NCI-H1105 (cell line): ENCODE results near the gene PRELID1.

Experiments
- DNase-seq: peaks from one replicate; lab custom pipeline; 2025; lab: John Stamatoyannopoulos, UW

Gene PRELID1

DNA sequence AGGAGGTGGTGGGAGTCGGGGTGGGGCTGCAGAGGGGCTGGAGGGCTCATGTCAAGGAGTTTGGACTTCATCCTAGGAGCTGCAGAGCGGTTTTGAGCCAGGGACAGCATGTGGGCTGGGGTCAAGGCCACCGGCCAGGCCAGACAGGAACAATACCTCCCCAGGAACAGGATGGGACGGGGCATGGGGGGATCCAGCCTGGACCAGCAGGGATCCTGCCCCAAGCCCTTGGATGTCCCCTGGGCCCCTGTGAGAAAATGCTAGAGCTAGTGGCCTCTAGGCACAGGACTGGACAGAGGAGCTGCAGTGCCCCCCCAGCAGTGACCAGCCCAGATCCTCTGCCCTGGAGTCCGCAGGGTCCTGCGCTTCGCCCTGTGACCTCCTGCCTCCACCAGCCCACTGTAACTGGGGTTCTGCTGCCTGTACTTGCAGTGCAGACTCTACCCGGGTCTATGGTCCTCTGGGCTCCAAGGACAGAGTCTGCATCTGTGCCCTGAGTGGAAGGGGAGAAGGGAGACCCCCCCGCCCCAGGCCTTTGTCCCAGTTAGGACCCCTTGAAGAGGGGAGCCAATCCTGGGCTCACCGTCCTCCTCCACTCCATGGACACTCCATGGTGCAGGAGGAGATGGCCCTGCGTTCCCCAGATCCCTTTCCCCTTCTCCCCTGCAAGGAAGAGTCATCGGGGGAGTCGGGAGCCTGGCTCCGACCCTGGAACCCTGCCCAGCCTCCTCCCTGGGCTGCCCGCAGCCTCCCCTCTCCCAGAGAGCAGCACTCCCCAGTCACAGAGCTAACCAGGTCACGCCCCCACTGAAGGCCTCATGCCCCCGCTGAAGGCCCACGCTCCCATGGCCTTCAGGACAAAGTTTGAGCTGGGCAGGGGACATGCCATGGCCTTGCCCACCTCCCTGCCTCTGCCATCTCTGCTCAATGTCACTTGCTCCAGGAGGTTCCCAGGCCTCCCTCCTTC is 11.1 kb downstream of the PRELID1 start:
- no peak for DNase-seq

DNA sequence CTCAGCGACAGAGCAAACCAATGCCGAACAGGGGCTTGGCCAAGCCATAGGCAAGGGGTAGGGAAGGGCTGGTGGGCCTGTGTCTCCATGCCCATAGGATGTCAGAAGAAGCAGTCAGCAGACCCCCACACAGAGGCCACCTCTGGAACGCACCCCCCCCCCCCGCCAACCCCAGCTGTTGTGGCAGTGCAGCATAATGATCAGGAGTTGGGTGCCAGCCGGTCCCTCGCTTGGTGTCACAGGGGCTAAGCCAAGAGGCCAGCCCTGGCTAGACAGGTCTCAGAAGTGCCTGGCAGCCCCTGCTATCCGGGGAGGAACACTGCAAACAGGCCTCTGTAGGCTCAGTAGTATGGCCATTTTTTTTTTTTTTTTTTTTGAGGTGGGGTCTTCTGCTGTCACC is 11.8 kb downstream of the PRELID1 start:
- DNase-seq = no peak

DNA sequence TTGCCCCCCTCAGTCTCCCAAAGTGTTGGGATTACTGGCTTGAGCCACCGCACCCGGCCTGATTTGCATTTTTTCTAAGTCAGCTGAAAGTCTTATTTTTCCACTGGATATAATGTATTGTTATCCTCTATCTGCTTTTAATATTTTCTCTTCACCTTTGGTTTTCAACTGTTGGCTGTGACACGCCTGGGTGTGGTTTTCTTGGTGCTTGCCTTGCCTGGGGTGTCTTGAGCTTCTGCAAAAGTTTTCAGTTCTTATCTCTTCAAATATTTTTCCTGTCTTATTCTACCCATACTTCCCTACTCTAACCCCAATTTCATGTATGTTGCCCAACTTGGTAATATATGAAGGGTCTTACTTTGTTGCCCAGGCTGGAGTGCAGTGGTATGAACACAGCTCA is 12.4 kb downstream of the PRELID1 start:
- no peak for DNase-seq

DNA sequence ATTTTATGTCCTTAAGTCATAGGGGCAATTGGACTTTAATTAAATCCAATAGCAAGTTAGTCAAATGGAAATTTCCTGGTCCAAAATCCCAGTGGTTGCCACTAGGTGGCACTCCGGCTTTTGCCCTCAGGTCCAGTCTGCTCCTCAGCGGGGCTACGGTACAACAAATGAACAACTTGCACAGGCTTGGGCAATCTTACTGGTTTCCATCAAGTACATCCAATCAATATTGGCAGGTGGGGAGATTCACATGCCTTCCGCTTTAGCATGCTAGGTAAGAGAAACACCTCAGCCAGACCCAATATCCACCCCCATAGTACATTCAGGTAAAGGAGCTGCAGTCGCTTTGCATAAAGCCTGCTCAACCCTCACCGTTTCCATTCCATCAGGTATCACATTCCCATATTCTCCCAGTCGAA is 14.4 kb downstream of the PRELID1 start:
- no peak for DNase-seq

DNA sequence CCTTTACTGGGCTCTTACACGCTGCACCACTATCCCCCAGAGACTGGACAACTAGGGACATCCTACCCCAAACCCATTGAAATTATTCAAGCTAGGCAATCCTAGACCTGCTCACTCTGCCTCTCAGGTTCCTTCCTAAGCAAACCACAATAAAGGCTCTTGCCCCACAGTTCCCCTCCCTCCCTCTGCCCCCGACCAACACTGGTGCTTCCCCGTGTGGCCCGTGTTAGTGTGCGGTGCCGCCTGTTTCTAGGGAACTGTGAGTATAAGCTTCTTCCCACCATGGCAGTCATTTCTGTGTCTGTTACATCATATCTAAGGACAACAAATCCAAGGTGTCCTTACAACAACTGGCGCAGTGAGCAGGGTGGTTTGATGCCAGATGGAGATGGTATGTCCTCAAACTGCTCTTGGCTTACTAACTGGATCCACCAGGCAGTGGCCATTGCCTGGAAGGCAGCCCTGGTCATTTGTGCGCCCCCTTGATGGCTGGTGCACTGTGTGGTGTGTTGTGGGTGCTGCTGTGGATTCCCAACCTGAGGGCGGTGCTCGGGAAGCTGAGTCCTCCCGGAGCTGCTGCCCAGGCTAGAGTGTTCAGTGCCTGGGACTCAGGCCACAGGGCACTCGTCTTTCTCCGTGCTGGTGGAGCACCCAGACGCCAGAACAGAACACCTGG is 16.5 kb downstream of the PRELID1 start:
- no peak for DNase-seq

DNA sequence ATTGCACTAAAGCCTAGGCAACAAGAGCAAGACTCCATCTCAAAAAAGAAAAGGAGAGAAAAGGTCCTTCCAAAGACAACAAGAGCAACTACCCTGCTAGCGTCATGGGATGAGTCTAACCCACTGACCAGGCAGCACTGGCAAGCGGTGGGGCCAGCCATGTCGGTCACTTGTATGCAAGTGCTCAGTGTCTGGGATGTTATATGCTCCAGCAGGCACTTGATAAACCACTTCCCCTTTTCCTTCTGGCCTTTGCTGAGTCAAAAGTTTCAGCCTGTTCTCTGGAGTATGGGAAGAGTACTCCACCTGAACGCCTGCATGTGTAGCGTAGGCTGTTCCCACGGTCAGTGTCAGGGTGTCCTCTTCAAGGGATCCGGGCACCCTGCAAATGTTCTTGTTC is 17.3 kb downstream of the PRELID1 start:
- no peak for DNase-seq

DNA sequence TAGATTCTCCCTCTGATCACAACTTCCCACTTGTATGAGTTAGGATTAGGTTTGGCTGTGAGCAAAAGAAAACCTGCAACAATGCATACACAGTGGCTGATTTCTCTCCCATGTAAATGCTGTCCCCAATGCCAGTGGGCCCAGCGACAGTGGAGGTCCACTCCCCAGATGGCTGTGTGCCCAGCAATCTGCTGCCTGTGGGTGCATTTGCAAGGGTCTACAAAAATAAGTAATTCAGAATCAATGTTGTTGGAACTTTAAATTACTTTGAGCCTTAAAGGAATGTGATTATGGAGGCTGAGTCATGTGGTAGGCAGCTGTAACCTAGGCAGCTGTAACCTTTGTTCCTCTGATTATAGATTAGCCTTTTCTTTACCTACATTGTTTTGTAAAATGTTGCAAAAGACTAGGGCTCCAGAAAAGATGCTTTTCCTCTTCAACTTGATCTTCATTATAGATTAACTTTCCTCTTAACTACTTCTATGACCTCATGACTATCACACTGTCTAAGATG is 22.3 kb downstream of the PRELID1 start:
- no peak for DNase-seq

DNA sequence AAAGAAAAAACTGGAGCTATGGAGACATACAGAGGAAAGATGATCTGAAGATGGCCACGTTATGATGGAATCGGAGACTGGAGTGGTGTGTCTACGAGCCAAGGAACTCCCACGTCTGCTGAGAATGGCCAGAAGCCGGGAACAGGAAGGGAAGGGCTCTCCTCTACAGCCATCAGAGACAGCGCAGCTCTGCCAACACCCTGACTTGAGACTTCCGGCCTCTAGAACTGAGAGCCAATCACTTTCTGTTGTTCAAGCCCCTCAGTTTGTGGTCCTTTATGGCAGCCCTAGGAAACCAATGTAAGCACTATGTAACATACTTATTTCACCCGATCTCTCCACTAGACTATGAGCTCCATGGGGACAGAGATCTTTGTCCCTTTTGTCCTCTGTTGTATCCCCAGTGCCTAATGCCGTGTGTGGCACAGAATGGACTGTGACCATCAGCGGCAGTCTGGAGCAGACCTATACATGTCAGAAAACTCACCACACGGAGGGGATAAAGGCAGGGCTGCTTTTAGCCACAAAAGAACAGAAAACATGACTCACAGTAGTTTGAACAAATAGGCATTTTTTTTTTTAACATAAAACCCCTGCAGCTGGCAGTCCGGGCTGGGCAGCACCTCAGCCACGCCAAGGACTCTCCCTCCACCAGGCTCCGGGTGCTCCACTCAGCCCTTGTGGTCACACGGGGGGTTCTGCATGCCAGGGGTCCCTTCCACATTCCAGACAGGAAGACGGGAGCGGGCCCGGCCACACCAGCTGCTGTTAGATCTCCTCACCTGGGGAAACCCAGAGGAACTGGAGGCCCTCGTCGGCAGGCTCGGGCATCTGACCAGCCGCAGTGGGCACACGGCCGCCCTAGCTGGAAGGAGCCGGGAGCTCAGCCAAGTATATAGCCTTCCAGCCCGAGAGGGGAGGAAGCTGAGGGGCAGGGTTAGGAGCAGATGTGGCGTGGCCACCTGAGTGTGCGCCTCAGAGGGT is 24.2 kb downstream of the PRELID1 start:
- no peak for DNase-seq

DNA sequence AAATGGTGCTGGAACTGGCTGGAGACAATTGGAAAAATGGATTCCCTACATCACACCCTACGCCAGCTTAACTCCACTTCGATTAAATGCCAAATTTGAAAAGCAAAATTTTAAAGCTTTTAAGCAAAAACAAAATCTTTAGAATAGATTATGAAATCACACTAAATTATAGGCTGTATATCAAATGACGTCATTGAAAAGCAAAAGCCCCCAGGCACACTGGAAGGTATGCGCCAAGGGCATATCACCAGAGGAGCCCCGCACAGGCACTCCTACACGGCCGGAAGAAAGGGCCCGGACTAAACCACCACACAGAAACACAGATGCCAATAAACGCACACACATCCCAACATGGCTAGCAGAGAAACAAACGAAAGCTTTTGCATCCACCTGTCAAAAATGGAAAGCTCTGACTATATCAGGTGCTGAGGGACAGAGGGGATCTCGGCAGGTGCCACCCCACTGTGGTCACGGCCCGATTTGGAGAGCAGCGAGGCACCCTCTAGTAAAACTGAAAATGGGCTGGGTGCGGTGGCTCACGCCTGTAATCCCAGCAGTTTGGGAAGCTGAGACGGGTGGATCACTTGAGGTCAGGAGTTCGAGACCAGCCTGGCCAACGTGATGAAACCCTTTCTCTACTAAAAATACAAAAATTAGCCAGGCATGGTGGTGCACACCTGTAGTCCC is 25.1 kb downstream of the PRELID1 start:
- DNase-seq = no peak

DNA sequence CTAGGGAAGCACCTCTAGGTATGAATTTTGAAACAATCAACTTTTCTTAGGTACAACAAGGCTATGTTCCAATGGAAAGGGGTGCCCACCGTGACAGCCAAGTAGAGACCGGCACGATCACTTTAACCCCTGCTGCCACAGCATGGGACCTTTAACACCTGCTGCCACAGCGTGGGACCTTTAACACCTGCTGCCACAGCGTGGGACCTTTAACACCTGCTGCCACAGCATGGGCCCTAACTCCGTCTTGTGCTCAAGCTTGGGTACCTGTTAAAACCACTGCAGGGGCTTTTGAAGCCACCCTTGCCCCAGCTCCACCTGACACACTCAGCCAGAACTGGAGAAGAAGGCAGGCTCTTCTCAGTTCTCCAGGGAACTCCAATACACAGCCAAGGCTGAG is 26.3 kb downstream of the PRELID1 start:
- DNase-seq = no peak

DNA sequence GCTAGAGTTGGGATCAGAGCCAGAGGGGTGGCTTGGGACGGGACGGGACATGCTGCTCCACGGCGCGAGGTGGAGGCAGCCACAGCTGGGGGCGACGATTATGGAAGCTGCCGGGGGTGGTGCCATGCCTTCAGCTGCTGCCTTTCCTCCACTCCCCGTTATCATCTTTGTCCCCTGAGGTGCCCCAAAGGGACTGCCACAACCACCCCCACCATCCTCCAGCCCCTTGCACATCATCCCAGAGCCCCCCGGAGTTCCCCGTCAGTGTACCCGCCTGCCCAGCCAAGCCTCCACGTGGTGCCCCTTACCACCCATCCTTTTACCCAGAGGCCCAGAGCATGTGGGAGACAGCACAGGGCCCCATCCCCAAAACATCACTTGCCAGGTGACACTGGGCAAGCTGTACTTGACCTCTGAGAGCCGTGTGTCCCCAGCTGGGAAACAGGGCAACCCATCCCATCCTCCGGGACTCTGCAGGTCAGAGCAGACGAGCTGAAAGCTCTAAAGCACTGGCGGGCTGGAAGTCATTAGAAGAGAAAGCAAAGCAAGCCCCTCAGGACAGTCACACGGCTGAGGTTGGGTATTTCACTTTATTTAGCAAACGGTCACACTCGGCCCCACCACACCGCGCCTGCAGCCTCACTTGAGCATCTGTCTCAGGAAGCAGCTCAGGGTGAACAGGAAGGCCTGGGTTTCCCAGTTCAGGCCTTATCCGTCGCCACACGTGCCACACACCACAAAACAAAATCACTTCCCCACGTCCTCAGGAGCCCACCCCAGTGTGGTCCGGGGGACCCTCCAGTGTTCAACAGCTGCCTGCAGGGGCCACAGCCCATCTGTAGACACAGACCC is 27.6 kb downstream of the PRELID1 start:
- DNase-seq = no peak

DNA sequence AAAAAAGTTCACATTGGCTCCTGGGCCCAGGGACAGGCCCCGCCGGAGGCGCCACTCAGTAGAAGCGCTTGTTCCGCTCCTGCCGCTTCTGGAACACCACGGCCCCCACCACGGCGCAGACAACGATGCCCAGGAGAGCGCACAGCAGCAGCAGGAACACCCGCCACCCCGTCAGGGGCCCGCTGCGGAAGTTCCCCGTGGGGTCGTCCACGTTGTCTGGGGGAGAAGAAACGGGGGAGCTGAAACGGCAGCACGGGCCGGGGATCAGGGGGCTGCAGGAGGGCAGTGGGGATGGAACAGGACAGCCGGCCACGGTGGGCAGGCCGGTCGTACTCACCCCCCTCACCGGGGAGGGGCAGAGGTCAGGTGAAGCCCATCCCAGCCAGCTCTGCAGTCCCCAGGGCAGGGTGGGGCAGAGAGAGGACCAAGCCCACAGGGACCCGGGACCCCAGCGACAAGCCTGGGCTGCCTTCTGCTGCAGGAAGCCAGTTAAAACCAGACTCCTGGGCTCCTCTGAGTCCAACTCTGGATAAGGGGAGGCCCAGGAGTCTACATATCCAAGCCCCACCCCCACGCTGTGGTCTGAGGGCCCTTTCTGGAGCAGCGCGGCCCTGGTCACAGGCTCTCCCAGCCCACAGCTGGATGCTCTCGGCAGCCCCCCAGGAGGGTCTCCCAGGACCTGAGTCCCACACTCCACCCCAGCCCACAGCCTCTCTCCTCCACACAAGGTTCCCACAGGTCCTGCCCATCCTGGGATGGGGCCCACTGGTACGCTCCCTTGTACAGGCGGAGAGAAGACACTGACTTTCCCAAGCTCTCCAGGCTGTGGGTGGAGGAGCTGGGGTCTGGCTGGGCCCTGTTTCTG is 28.7 kb downstream of the PRELID1 start:
- DNase-seq = no peak

DNA sequence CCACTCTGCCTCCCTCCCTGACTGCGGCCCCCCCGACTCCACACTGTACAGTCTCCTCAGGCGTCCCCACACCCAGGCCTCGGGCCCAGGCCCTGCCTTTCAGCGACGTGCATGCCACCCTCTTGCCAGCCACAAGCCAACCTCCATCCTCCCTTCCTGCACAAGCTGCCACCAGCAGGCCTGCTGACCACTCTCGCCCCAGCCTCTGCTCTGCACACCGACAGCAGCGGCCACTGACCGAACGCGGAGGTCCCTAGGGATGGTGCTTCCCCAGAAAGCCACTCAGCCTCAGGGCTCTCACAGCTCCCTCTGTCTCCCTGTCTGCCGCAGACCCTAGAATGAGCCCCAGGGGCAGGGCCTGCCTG is 29.3 kb downstream of the PRELID1 start:
- DNase-seq = no peak

DNA sequence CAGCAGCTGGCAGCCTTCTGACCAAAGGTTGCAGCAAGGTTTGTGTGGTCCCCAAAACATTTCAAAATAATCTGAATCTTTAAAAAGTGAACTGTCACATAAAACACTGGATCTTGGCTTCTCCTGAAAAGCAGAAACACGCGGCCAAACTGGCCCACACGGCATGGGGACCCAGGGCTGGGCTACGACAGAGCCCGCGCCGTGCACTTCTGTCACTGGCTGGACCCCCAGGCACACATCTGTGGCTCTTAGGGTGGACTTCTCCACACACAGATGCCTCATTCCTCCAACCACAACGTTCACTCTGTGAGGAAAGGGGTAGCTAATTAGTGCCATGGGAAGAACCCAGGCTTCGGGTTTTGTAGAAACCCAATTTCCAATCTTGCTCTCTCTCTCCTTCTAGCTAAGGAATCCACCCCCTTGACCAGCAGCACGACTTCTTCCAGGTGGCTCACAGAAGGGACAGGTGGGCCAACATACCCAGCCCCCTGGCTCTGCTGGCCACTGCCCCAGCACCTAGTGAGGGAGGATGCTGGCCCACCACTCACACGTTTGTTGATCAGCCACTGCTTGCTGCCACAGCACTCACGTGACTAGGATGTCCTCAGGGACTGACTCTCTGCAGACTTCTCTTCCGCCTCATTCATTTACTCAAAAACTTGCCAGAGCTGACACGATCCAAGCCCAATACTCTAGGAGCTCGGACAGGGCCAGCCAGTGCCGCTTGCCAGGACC is 30.0 kb downstream of the PRELID1 start:
- DNase-seq = no peak

DNA sequence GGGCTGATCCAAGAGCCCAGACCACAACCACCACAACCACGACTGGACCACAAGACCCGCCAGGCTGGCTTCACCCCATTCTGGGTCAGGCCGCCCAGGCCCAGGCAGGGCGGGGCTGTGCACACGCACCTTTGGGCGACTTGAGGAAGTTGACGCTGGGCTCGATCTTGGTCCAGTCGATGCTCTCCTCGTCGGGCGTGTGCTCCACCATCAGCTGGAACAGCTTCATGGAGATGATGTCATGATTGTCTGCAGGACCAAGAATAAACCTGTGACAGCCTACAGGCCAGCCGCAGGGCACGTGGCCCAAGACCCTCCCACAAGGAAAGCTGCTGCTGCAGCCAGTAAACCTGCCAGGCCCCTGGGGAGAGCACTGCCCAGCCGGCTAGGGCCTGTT is 30.6 kb downstream of the PRELID1 start:
- no peak for DNase-seq

DNA sequence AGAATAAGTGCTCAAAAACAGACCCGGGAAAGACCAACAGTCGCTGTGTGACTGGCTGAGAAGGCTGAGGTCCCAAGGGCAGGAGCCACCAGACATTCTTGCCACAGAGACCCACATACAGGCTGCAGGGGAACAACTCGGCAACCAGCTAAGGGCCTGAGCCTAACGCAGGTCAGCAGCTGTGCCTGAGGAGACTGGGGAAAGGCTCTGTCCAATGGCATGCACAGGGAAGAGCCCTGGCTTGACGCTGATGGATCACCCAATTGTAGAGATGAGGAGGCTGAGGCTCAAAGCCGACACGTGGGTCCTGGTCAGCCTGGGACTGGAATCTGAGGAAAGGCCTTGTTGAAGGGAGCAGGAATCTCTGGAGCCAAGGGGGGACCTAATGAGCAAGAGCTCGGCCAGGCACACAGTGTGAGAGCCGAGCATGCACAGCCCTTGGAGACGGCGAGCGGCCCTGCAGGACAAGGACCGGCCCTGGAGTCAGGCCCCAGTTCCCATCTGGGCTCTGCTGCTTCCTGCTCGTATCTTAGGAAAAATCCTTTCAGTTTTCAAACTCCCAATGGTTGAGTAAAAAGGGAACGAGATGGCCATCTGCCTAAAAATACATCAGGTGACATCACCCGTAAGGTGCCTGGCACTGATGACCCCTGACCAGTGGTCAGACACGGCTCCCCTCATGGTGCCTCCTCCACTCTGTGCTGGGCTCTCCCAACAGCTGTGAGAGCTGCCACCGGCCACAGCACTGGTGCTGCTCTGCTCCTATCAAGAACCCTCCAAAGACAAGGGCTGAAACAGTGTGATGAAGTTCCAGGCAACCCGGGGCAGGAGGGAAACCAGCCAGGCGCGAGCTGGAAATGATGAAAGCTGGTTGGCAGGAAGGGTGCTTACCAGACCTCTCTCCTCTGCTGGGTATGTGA is 31.4 kb downstream of the PRELID1 start:
- no peak for DNase-seq

DNA sequence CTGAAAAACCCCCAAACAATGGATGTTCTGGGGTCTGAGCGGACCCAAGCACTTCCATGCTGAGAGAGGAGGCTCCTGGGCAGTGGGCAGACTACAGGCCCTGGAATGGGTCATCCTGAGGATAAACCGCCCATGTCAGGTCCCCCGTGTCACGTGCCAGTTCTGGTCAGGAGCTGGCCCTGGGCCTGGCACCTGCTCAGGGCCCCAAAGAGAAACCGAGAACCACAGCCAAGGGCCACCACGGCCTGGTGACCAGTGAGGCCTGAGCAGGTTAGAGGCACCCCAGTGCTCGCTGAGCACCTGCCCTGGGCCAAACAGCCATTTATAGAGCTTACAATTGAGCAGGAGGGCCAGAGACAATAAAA is 32.1 kb downstream of the PRELID1 start:
- DNase-seq = no peak

DNA sequence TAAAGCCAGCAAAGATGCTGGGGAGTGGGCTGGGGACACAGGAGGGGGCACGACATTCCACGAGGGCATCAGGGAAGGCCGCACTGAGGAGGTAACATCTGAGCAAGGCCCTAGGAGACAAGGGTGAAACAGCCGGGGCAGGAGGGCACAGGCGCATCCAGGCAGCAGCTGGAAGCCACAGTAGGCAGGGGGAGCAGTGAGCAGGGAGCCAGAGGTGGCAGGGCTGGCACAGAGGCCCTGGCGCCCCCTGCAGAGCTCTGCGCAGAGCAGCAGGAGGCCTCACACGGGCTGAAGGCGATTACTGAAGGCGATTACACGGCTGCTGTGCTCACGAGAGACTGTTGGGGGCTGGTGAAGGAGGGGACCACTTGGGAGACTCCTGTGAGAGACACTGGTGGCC is 32.5 kb downstream of the PRELID1 start:
- no peak for DNase-seq
